GM15510 (cell line): Measurements from ENCODE around the gene SNRPA.

ENCODE experiments used
- POLR2A ChIP-seq: IDR thresholded peaks from 3 replicates; pipeline ENCODE4 v1.6.1; 2011; ENCODE audit warnings: borderline replicate concordance; ENCODE audit not compliant: insufficient read length; ENCODE audit errors: extremely low read depth

SNRPA gene

GRCh38 chr19:40754611-40755247 is 3.7 kb downstream of the SNRPA start:
- TF ChIP-seq POLR2A: no peak

GRCh38 chr19:40755248-40755624 is 4.2 kb downstream of the SNRPA start:
- no peak for TF ChIP-seq POLR2A

- TF ChIP-seq POLR2A: no peak
Measured at GRCh38 chr19:40755791-40756190, 4.8 kb downstream of the SNRPA start.

- no peak for TF ChIP-seq POLR2A
Measured at GRCh38 chr19:40756502-40757110, 5.6 kb downstream of the SNRPA start.

GRCh38 chr19:40758491-40758890 is 7.5 kb downstream of the SNRPA start:
- no peak for TF ChIP-seq POLR2A

GRCh38 chr19:40759352-40759751 is 8.3 kb downstream of the SNRPA start:
- TF ChIP-seq POLR2A: no peak

GRCh38 chr19:40762754-40763470 is 11.9 kb downstream of the SNRPA start:
- TF ChIP-seq POLR2A: no peak

- TF ChIP-seq POLR2A: no peak
Measured at GRCh38 chr19:40763526-40763925, 12.5 kb downstream of the SNRPA start.

GRCh38 chr19:40763963-40764362 is 13.0 kb downstream of the SNRPA start:
- no peak for TF ChIP-seq POLR2A

- no peak for TF ChIP-seq POLR2A
Measured at GRCh38 chr19:40768869-40769268, 17.9 kb downstream of the SNRPA start.

- no peak for TF ChIP-seq POLR2A
Measured at GRCh38 chr19:40774916-40775631, 24.1 kb downstream of the SNRPA start, which contains the start of gene MIA. Gene MIA (plus strand): TSS chr19:40775521. CDS start chr19:40775543, 22 bp downstream.

- TF ChIP-seq POLR2A: no peak
Measured at GRCh38 chr19:40775632-40776022, 24.6 kb downstream of the SNRPA start.

GRCh38 chr19:40776364-40776763 is 25.4 kb downstream of the SNRPA start:
- TF ChIP-seq POLR2A: no peak

GRCh38 chr19:40776932-40777644 is 26.1 kb downstream of the SNRPA start:
- TF ChIP-seq POLR2A: no peak

- TF ChIP-seq POLR2A: no peak
Measured at GRCh38 chr19:40777645-40777936, 26.6 kb downstream of the SNRPA start.
